Keratinocyte (primary cell): ENCODE measurements around the gene TFAP2D. TPM values are rescaled to one million over a fixed set of nuclear protein-coding genes. Genes with fewer than 3 reads are reported as not detected.

ENCODE experiments used
- DNase-seq: peaks from one replicate; pipeline ENCODE4 v3.0.0-alpha.2; 2011; ENCODE audit warnings: low read depth, missing footprints, low spot score
- FAIRE-seq: peaks from 2 replicates; lab custom pipeline; 2011; peaks lifted over from hg19 to GRCh38; lab: Jason Lieb, UNC
- H2AFZ ChIP-seq: 2 replicates; pipeline ENCODE4 v1.6.0; 2012; ENCODE audit warnings: low read length, control low read depth, inconsistent platforms; ENCODE audit not compliant: control insufficient read depth
- H3K27ac ChIP-seq: 2 replicates; pipeline ENCODE4 v1.5.1; 2011; ENCODE audit warnings: low read length; ENCODE audit not compliant: control insufficient read depth, insufficient read depth
- H3K27me3 ChIP-seq: 3 replicates; pipeline ENCODE4 v1.6.0; 2011; ENCODE audit warnings: low read length; ENCODE audit not compliant: control insufficient read depth, insufficient read depth; ENCODE audit errors: extremely low read depth
- H3K36me3 ChIP-seq, 2 experiments: 2 replicates in 1 of 2; 3 replicates in 1 of 2; pipeline ENCODE4 v1.5.1; 2011; ENCODE audit warnings: low read length in 2 of 2, mild to moderate bottlenecking in 1 of 2; ENCODE audit not compliant: control insufficient read depth in 2 of 2, insufficient read depth in 2 of 2; ENCODE audit errors: extremely low read depth in 1 of 2
- H3K4me1 ChIP-seq: 3 replicates; pipeline ENCODE4 v1.5.1; 2011; ENCODE audit warnings: low read length; ENCODE audit not compliant: control insufficient read depth, insufficient read depth; ENCODE audit errors: extremely low read depth
- H3K4me2 ChIP-seq: 3 replicates; pipeline ENCODE4 v1.6.0; 2011; ENCODE audit warnings: low read depth, low read length; ENCODE audit not compliant: control insufficient read depth, insufficient read depth; ENCODE audit errors: extremely low read depth
- H3K4me3 ChIP-seq, 3 experiments: fragments of 200-600 bp in 1 of 3; sonication (generic) in 1 of 3; 2 replicates in 2 of 3; 3 replicates in 1 of 3; pipeline ENCODE4 v1.5.1; 2011 to 2016; ENCODE audit warnings: low read length in 3 of 3, mild to moderate bottlenecking in 3 of 3, control low read depth in 2 of 3, inconsistent platforms in 1 of 3, low read depth in 1 of 3, mixed read lengths in 1 of 3, mixed run types in 1 of 3, moderate library complexity in 1 of 3; ENCODE audit not compliant: control insufficient read depth in 2 of 3, insufficient read depth in 2 of 3; ENCODE audit errors: extremely low read depth in 1 of 3
- H3K79me2 ChIP-seq: 2 replicates; pipeline ENCODE4 v1.6.0; 2012; ENCODE audit warnings: low read length; ENCODE audit not compliant: control insufficient read depth, insufficient read depth
- H3K9ac ChIP-seq: 3 replicates; pipeline ENCODE4 v1.6.0; 2011; ENCODE audit warnings: low read length; ENCODE audit not compliant: control insufficient read depth, insufficient read depth; ENCODE audit errors: extremely low read depth
- H3K9me1 ChIP-seq: 3 replicates; pipeline ENCODE4 v1.6.0; 2011; ENCODE audit warnings: low read length; ENCODE audit not compliant: control insufficient read depth, insufficient read depth; ENCODE audit errors: extremely low read depth
- H3K9me3 ChIP-seq: 2 replicates; pipeline ENCODE4 v1.5.1; 2012; ENCODE audit warnings: low read depth, low read length; ENCODE audit not compliant: control insufficient read depth
- H4K20me1 ChIP-seq: 3 replicates; pipeline ENCODE4 v1.6.0; 2011; ENCODE audit warnings: low read length; ENCODE audit not compliant: control insufficient read depth, insufficient read depth; ENCODE audit errors: extremely low read depth
- EZH2 ChIP-seq: IDR thresholded peaks from one replicate; pipeline ENCODE4 v1.6.1; 2012; ENCODE audit warnings: inconsistent platforms, mild to moderate bottlenecking, low read length, moderate library complexity
- dilution Hi-C: fragments of 300-500 bp; cut with MboI; formaldehyde crosslinking; loops from one replicate; pipeline ENCODE4 v1.7.0; 2020; ENCODE audit warnings: low sequenced_read_pairs; ENCODE audit not compliant: extremely low pct_ligation_motif_present
- polyA minus RNA-seq, 3 experiments: library from RNA; depleted of rRNA, polyadenylated mRNA; stranded (reverse); fragments of >200 nt; gene quantifications; 1 replicate in 1 of 3; 2 replicates in 1 of 3; 3 replicates in 1 of 3; pipeline ENCODE4 v1.2.3, GENCODE V29; 2011
- polyA plus RNA-seq, 5 experiments: library from polyadenylated mRNA; depleted of rRNA in 3 of 5; stranded (reverse) in 3 of 5; stranded (forward) in 1 of 5; unstranded in 1 of 5; fragments of >200 nt; gene quantifications; 1 replicate in 1 of 5; 2 replicates in 3 of 5; 3 replicates in 1 of 5; pipeline versions ENCODE4 v1.2.1 to v1.2.3, GENCODE V29; 2011 to 2012; ENCODE audit warnings: missing spikeins in 2 of 5, low read depth in 1 of 5, low replicate concordance in 1 of 5
- TF ChIP-seq, protein P1 (sequence below), 3 experiments: IDR thresholded peaks in 1 of 3; conservative IDR thresholded peaks in 1 of 3; optimal IDR thresholded peaks in 1 of 3; 2 replicates in 2 of 3; 3 replicates in 1 of 3; pipeline versions ENCODE3 to v1.5.1; 2011; ENCODE audit warnings: low read length in 3 of 3, mild to moderate bottlenecking in 3 of 3, moderate library complexity in 2 of 3, control low read depth in 1 of 3, inconsistent platforms in 1 of 3; ENCODE audit not compliant: insufficient read depth in 2 of 3; ENCODE audit errors: extremely low read depth in 1 of 3

TFAP2D gene
- polyA plus RNA-seq (not detected in 3 replicates), polyA minus RNA-seq (not detected in 3 replicates)
- polyA plus RNA-seq (2011; ENCODE audit: low read depth) = not detected
- not detected in 2 replicates for polyA plus RNA-seq (2011; cell fraction: cytosol; rRNA removed)
- polyA plus RNA-seq (2011; cell fraction: nucleus; rRNA removed) = not detected in 2 replicates
- not detected in 2 replicates for polyA plus RNA-seq (2012; ENCODE audit: low replicate concordance)
- polyA minus RNA-seq (2011; cell fraction: cytosol; rRNA and poly(A)+ RNA removed) = not detected
- polyA minus RNA-seq (2011; cell fraction: nucleus; rRNA and poly(A)+ RNA removed) = not detected in 2 replicates

DNA sequence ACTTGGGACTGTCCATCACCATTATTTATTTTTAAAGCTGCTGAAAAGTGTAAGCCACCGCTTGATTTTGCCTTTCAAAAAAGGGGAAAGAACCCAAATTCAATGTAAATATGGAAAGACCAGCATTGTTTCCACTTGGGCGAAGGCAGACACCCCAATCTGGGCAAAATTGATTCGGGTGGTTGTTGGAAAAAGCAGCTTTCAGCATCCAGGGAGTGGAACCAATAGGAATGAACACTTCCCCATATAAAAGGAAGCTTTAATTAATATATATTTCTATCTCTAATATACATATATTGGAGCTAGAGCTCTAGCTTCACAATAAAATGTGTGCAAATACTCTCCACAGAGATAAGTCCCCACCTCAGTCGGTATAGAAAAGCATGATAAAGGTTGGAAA lies at the start of gene TFAP2D:
Gene TFAP2D (plus strand): TSS at position 301 of the 400 bp plus-strand sequence. CDS start 530 bp downstream, outside the sequence.
- no peak for FAIRE-seq
- H4K20me1 ChIP-seq = no peaks in the 10 kb centered on the region

DNA sequence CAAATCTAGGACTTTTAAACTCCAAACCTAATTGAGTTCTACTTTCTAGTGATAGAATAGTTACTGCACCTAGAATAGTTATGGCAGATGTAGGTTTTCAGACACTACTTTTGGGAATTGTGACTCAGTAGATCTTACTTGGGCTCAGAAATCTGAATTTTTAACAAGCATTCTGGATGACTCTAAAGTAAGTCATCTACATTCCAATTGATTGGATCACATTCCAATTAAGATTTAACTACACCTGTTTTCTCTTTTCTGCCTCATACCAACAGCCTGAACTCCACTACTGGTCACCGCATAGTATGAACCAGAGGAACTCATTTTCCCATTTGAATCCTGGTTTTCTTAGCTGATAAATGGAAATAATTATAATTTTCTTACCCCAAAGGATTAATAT lies 49.5 kb upstream of the TFAP2D start:
- FAIRE-seq (no peak), DNase-seq (no peak)
- Histone ChIP-seq H3K36me3 (no peaks in the 10 kb centered on the region), H3K9me3 (no peaks in the 10 kb centered on the region), H3K27ac (no peak overlapping the region), H3K4me2 (no peak overlapping the region), H3K79me2 (no peaks in the 10 kb centered on the region), H2AFZ (no peak overlapping the region), H3K27me3 (no peaks in the 10 kb centered on the region), H4K20me1 (no peaks in the 10 kb centered on the region), H3K4me3 (no peak overlapping the region), H3K4me1 (no peaks in the 10 kb centered on the region), H3K9me1 (no peaks in the 10 kb centered on the region), H3K9ac (no peak overlapping the region)
- dilution Hi-C loops = no loop called here
- TF ChIP-seq, protein P1, sequence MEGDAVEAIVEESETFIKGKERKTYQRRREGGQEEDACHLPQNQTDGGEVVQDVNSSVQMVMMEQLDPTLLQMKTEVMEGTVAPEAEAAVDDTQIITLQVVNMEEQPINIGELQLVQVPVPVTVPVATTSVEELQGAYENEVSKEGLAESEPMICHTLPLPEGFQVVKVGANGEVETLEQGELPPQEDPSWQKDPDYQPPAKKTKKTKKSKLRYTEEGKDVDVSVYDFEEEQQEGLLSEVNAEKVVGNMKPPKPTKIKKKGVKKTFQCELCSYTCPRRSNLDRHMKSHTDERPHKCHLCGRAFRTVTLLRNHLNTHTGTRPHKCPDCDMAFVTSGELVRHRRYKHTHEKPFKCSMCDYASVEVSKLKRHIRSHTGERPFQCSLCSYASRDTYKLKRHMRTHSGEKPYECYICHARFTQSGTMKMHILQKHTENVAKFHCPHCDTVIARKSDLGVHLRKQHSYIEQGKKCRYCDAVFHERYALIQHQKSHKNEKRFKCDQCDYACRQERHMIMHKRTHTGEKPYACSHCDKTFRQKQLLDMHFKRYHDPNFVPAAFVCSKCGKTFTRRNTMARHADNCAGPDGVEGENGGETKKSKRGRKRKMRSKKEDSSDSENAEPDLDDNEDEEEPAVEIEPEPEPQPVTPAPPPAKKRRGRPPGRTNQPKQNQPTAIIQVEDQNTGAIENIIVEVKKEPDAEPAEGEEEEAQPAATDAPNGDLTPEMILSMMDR (optimal IDR thresholded peaks at IDR 0.05 in 1 of 3, IDR thresholded peaks at IDR 0.05 in 1 of 3, conservative IDR thresholded peaks at IDR 0.05 in 1 of 3; ENCODE audit: extremely low read depth in 1 of 3, insufficient read depth in 2 of 3, low read length in 3 of 3) = no peak
- TF ChIP-seq EZH2 = no peak

More for the DNA sequence above, at the start of gene TFAP2D:
- TF ChIP-seq, protein P1 (optimal IDR thresholded peaks at IDR 0.05 in 1 of 3, IDR thresholded peaks at IDR 0.05 in 1 of 3, conservative IDR thresholded peaks at IDR 0.05 in 1 of 3; ENCODE audit: extremely low read depth in 1 of 3, insufficient read depth in 2 of 3, low read length in 3 of 3) = no peak
- no peak for TF ChIP-seq EZH2
- Histone ChIP-seq H3K9me1 (no peaks in the 10 kb centered on the region), H3K4me1 (no peaks in the 10 kb centered on the region), H3K27me3 (peaks cover 97% of the 10 kb centered on the region), H3K4me3 (no peak within 1 kb of the TSS), H3K4me2 (no peak within 1 kb of the TSS), H3K9ac (no peak within 1 kb of the TSS), H3K79me2 (no peaks in the 10 kb centered on the region), H3K9me3 (no peaks in the 10 kb centered on the region), H3K27ac (no peak within 1 kb of the TSS), H2AFZ (no peak within 1 kb of the TSS), H3K36me3 (no peaks in the 10 kb centered on the region)
- no peak for DNase-seq
- dilution Hi-C loops = no loop called here
